Measurements from ENCODE around the gene MYBPC3. TPM values are rescaled to one million over a fixed set of nuclear protein-coding genes. Genes with fewer than 3 reads are reported as not detected.

The MYBPC3 gene
- polyA plus RNA-seq, 3 donors, result 0.03 to 7.8 TPM; not detected in 1

DNA sequence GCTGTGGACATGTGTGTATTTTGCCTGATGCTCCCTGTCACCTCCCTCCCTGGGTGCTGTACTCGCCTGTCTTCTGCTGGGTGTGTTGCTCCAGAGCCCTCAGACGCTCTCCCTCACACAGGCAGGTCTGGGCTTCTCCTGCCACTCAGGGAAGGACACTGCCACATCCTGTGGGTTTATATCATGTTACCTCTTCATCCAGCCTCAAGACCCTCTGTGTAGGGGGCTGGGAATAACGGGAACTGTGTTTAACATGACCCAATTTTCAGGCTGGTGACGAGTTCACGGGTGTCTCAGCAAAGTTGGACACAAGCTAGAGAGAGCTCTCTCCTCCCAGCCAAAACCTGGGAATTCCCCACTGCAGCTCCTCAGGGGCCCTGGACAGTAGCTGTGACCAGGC is 24.6 kb downstream of the MYBPC3 start:
- DNase-seq, result peak in 1 of 3 donors; percentile 2
- Histone ChIP-seq H3K27me3 (ENCODE audit: control insufficient read depth in 2 of 2, insufficient read depth in 2 of 2, low read length in 2 of 2) (no peaks in the 10 kb centered on the region), H3K79me2 (ENCODE audit: insufficient read depth, low read length) (no peaks in the 10 kb centered on the region), H3K4me3 (replicated peaks in 1 of 3; ENCODE audit: low read depth in 2 of 3, low read length in 3 of 3) (no peak overlapping the region), H3K4me2 (replicated peaks; ENCODE audit: extremely low read depth, low read length, poor library complexity, severe bottlenecking) (no peak overlapping the region), H4K20me1 (ENCODE audit: insufficient read depth, low read length) (peaks cover 34% of the 10 kb centered on the region), H3K27ac (ENCODE audit: low read depth in 1 of 2, low read length in 2 of 2) (peak overlapping the region in 1 of 2 donors; percentile 1), H3K9ac (ENCODE audit: insufficient read depth, low read length, poor library complexity, severe bottlenecking) (no peak overlapping the region), H3K36me3 (replicated peaks in 1 of 2; ENCODE audit: control insufficient read depth in 1 of 2, insufficient read depth in 2 of 2, low read length in 2 of 2) (peaks cover 0 to 2% of the 10 kb centered on the region in 2 donors), H2AFZ (ENCODE audit: insufficient read depth, low read depth, low read length, poor library complexity, severe bottlenecking) (no peak overlapping the region), H3K4me1 (ENCODE audit: control insufficient read depth in 1 of 2, insufficient read depth in 2 of 2, low read length in 2 of 2) (peaks cover 0 to 6% of the 10 kb centered on the region in 2 donors), H3K9me3 (replicated peaks in 1 of 2; ENCODE audit: control insufficient read depth in 1 of 2, insufficient read depth in 1 of 2, low read length in 2 of 2) (no peaks in the 10 kb centered on the region)
- peaks cover 61% of the 10 kb centered on the region in 2 donors for H3K36me3 Mint-ChIP-seq
- TF ChIP-seq, protein P1, sequence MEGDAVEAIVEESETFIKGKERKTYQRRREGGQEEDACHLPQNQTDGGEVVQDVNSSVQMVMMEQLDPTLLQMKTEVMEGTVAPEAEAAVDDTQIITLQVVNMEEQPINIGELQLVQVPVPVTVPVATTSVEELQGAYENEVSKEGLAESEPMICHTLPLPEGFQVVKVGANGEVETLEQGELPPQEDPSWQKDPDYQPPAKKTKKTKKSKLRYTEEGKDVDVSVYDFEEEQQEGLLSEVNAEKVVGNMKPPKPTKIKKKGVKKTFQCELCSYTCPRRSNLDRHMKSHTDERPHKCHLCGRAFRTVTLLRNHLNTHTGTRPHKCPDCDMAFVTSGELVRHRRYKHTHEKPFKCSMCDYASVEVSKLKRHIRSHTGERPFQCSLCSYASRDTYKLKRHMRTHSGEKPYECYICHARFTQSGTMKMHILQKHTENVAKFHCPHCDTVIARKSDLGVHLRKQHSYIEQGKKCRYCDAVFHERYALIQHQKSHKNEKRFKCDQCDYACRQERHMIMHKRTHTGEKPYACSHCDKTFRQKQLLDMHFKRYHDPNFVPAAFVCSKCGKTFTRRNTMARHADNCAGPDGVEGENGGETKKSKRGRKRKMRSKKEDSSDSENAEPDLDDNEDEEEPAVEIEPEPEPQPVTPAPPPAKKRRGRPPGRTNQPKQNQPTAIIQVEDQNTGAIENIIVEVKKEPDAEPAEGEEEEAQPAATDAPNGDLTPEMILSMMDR (IDR thresholded peaks at IDR 0.05), result no peak
- intact Hi-C loops (cut with micrococcal nuclease), result no loop called here
- no peaks in the 10 kb centered on the region for H3K27me3 Mint-ChIP-seq (ENCODE audit: low read depth in 3 of 3)
- no CpG with 5 or more reads among the region's 5 CpGs for WGBS (ENCODE audit: insufficient coverage)
- no peak overlapping the region for H3K4me3 Mint-ChIP-seq
- peak overlapping the region in 6 of 7 donors; percentile 18 to 90 (median 58) for H3K27ac Mint-ChIP-seq
- H3K9me3 Mint-ChIP-seq, result no peaks in the 10 kb centered on the region
- peaks cover 8% of the 10 kb centered on the region for H3K4me1 Mint-ChIP-seq

DNA sequence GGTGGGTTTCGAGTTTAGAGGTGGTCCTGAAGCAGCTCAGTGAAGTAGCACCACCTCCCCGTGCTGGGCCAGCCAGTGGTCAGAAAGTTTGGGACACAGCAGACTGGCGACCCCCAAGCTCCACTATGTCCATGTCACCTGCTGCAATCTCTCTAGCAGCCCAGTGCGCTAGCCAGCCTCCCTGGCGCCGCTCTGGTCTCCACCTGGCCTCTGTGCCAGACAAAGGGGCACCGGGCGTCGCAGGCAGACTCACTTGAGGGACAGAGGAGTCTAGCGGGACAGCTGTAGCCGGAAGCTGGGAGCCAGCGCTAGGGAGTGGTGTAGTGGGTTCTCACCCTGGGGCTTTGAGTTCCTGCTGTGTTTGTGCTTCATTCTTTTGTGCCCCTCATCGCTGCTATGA is 25.5 kb downstream of the MYBPC3 start:
- Histone ChIP-seq H3K9ac (ENCODE audit: insufficient read depth, low read length, poor library complexity, severe bottlenecking) (no peak overlapping the region), H3K4me3 (replicated peaks in 1 of 3; ENCODE audit: low read depth in 2 of 3, low read length in 3 of 3) (no peak overlapping the region), H2AFZ (ENCODE audit: insufficient read depth, low read depth, low read length, poor library complexity, severe bottlenecking) (no peak overlapping the region), H3K27me3 (ENCODE audit: control insufficient read depth in 2 of 2, insufficient read depth in 2 of 2, low read length in 2 of 2) (no peaks in the 10 kb centered on the region), H3K27ac (ENCODE audit: low read depth in 1 of 2, low read length in 2 of 2) (no peak overlapping the region), H3K79me2 (ENCODE audit: insufficient read depth, low read length) (no peaks in the 10 kb centered on the region), H3K36me3 (replicated peaks in 1 of 2; ENCODE audit: control insufficient read depth in 1 of 2, insufficient read depth in 2 of 2, low read length in 2 of 2) (peaks cover 0 to 8% of the 10 kb centered on the region in 2 donors), H3K9me3 (replicated peaks in 1 of 2; ENCODE audit: control insufficient read depth in 1 of 2, insufficient read depth in 1 of 2, low read length in 2 of 2) (no peaks in the 10 kb centered on the region), H3K4me2 (replicated peaks; ENCODE audit: extremely low read depth, low read length, poor library complexity, severe bottlenecking) (no peak overlapping the region), H3K4me1 (ENCODE audit: control insufficient read depth in 1 of 2, insufficient read depth in 2 of 2, low read length in 2 of 2) (peaks cover 0 to 6% of the 10 kb centered on the region in 2 donors), H4K20me1 (ENCODE audit: insufficient read depth, low read length) (peaks cover 34% of the 10 kb centered on the region)
- H3K36me3 Mint-ChIP-seq, result peaks cover 64 to 68% of the 10 kb centered on the region in 2 donors
- 97% methylated on average over 12 of the region's 13 CpGs for WGBS (ENCODE audit: insufficient coverage)
- intact Hi-C loops (cut with micrococcal nuclease), result no loop called here
- H3K4me3 Mint-ChIP-seq, result no peak overlapping the region
- TF ChIP-seq, protein P1 (IDR thresholded peaks at IDR 0.05), result no peak
- no peaks in the 10 kb centered on the region for H3K27me3 Mint-ChIP-seq (ENCODE audit: low read depth in 3 of 3)
- H3K27ac Mint-ChIP-seq, result peak overlapping the region in 1 of 7 donors; percentile 68
- H3K4me1 Mint-ChIP-seq, result peaks cover 8% of the 10 kb centered on the region
- peak in 1 of 3 donors; percentile 2 for DNase-seq
- no peaks in the 10 kb centered on the region for H3K9me3 Mint-ChIP-seq

Data from CD14-positive monocyte (primary cell).